ENCODE results near the gene NIBAN1. TPM values are rescaled to one million over a fixed set of nuclear protein-coding genes. Genes with fewer than 3 reads are reported as not detected.
"Not testable (repeated sequence)": the region's sequence is repeated elsewhere in the genome, so short reads cannot be mapped to it uniquely, and the experiment has no call there.

Gene NIBAN1
- total RNA-seq, 1 donor from 2014 or later, result 11.0 TPM

DNA sequence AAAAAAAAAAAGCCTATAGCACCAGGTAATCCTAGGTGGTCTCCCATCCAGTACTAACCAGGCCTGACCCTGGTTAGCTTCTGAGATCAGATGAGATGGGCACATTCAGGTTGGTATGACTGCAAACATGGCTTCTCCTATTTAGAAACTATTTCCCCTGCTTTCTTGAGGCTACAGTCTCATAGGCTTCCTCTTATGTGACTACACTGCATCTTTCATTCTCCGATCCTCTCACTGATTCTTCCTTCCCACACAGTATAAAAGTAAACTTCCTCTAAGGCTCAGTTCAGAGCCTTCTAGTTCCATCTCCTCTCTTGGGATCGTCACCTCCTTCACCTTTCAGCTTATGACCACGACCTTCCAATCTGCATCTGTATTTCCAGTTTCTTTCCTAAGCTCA, 40.6 kb upstream of the NIBAN1 start:
- Mint-ChIP-seq H3K4me3 (ENCODE audit: low read depth) (no peak overlapping the region), H3K27me3 (peaks cover 32% of the 10 kb centered on the region), H3K27ac (no peak overlapping the region), H3K4me1 (ENCODE audit: low read depth) (peaks cover 6% of the 10 kb centered on the region), H3K9me3 (ENCODE audit: low read depth) (no peaks in the 10 kb centered on the region), H3K36me3 (ENCODE audit: insufficient read depth) (no peaks in the 10 kb centered on the region)
- TF ChIP-seq, protein P1, sequence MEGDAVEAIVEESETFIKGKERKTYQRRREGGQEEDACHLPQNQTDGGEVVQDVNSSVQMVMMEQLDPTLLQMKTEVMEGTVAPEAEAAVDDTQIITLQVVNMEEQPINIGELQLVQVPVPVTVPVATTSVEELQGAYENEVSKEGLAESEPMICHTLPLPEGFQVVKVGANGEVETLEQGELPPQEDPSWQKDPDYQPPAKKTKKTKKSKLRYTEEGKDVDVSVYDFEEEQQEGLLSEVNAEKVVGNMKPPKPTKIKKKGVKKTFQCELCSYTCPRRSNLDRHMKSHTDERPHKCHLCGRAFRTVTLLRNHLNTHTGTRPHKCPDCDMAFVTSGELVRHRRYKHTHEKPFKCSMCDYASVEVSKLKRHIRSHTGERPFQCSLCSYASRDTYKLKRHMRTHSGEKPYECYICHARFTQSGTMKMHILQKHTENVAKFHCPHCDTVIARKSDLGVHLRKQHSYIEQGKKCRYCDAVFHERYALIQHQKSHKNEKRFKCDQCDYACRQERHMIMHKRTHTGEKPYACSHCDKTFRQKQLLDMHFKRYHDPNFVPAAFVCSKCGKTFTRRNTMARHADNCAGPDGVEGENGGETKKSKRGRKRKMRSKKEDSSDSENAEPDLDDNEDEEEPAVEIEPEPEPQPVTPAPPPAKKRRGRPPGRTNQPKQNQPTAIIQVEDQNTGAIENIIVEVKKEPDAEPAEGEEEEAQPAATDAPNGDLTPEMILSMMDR (IDR thresholded peaks at IDR 0.05; ENCODE audit: unreplicated experiment), result no peak
- DNase-seq (ENCODE audit: low spot score, unreplicated experiment), result no peak

DNA sequence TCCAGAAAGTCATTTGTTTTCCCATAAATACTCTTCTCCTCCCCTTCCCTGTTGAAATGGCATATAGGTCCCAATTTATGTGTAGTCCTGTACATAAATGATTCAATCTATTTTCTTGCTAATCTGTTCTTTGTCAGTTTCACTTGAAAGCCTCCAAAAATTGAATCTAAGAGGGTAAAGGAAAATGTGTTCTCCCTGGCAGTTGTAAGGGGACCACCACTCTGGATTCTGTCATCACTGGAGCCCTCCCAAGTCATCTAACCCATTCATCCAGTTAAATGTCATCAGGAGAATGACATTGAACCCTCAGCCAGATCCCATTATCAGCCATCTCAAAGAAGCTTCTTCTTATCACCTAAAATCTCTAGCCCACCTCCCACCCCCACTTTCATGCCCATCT, 36.1 kb upstream of the NIBAN1 start:
- TF ChIP-seq, protein P1 (IDR thresholded peaks at IDR 0.05; ENCODE audit: unreplicated experiment), result no peak
- no peak overlapping the region for H3K27ac Mint-ChIP-seq
- DNase-seq (ENCODE audit: low spot score, unreplicated experiment), result no peak
- peaks cover 6% of the 10 kb centered on the region for H3K4me1 Mint-ChIP-seq (ENCODE audit: low read depth)
- no peaks in the 10 kb centered on the region for H3K9me3 Mint-ChIP-seq (ENCODE audit: low read depth)
- H3K36me3 Mint-ChIP-seq (ENCODE audit: insufficient read depth), result no peaks in the 10 kb centered on the region
- no peak overlapping the region for H3K4me3 Mint-ChIP-seq (ENCODE audit: low read depth)
- H3K27me3 Mint-ChIP-seq, result peaks cover 15% of the 10 kb centered on the region

DNA sequence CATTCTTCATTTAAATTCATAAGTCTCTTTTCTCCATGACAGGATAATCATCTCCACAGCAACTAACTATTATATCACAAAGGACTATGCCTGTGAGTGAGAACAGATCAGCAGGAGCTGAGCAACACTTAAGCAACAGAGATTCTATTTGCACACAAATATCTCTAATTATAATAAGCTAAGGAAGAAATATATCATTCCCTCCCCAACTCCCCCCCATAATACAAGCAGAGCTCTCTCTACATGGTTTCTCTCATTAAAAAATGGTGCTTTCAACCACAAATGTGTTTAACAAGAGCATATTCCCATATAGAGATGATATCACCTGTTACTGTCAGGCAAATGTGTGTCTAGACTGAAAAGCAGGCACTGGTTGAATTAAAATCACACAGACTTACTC, 34.5 kb upstream of the NIBAN1 start:
- no peaks in the 10 kb centered on the region for H3K36me3 Mint-ChIP-seq (ENCODE audit: insufficient read depth)
- TF ChIP-seq, protein P1 (IDR thresholded peaks at IDR 0.05; ENCODE audit: unreplicated experiment), result no peak
- H3K9me3 Mint-ChIP-seq (ENCODE audit: low read depth), result no peaks in the 10 kb centered on the region
- H3K27me3 Mint-ChIP-seq, result peaks cover 11% of the 10 kb centered on the region
- DNase-seq (ENCODE audit: low spot score, unreplicated experiment), result no peak
- peaks cover 6% of the 10 kb centered on the region for H3K4me1 Mint-ChIP-seq (ENCODE audit: low read depth)
- H3K4me3 Mint-ChIP-seq (ENCODE audit: low read depth), result no peak overlapping the region
- H3K27ac Mint-ChIP-seq, result no peak overlapping the region

DNA sequence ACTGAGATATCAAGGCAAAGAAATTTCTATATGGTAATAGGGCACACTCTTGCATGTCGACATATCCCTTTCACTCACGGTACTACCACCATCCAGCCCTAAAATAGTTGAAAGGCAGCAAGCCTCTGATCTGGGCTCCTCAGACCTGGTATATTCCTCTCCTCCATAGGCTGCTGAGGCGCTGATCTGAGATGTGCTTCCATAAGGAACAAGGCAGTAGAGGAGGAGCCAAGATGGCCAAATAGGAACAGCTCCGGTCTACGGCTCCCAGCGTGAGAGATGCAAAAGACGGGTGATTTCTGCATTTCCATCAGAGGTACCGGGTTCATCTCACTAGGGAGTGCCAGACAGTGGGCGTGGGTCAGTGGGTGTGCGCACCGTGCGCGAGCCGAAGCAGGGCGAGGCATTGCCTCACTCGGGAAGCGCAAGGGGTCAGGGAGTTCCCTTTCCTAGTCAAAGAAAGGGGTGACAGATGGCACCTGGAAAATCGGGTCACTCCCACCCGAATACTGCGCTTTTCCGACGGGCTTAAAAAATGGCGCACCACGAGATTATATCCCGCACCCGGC, 27.1 kb upstream of the NIBAN1 start:
- not testable (repeated sequence) for H3K27ac Mint-ChIP-seq; H3K4me1 Mint-ChIP-seq (ENCODE audit: low read depth); H3K4me3 Mint-ChIP-seq (ENCODE audit: low read depth); H3K27me3 Mint-ChIP-seq; DNase-seq (ENCODE audit: low spot score, unreplicated experiment); H3K36me3 Mint-ChIP-seq (ENCODE audit: insufficient read depth); H3K9me3 Mint-ChIP-seq (ENCODE audit: low read depth)

DNA sequence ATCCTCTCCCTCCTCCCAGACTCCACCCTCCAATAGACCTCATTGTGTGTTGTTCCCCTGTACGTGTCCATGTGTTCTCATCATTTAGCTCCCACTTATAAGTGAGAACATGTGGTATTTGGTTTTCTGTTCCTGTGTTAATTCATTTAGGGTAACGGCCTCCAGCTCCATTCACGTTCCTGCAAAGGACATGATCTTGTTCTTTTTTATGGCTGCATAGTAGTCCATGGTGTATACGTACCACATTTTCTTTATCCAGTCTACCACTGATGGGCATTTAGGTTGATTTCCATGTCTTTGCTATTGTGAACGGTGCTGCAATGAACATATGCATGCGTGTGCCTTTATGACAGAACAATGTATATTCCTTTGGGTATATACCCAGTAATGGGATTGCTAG, 25.7 kb upstream of the NIBAN1 start:
- H3K27ac Mint-ChIP-seq; H3K27me3 Mint-ChIP-seq; H3K4me3 Mint-ChIP-seq (ENCODE audit: low read depth); H3K4me1 Mint-ChIP-seq (ENCODE audit: low read depth); H3K36me3 Mint-ChIP-seq (ENCODE audit: insufficient read depth); DNase-seq (ENCODE audit: low spot score, unreplicated experiment): not testable (repeated sequence)
- peaks cover 12% of the 10 kb centered on the region for H3K9me3 Mint-ChIP-seq (ENCODE audit: low read depth)

DNA sequence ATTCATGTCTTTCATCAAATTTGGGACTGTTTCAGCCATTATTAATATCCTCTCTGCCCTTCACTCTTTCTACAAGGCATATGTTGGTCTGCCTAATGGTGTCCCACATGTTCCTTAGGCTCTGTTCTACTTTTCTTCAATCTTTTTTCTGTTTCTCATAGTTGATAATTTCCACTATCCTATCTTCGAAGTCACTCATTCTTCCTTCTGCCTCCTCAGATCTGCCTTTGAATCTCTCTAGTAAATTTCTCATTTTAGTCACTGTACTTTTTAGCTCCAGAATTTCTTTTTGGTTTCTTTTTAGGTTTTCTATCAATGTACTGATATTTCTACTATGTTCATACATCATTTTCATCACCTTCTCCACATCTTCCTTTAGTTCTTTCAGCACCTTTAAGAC, 20.0 kb upstream of the NIBAN1 start:
- H3K27ac Mint-ChIP-seq, result no peak overlapping the region
- no peak for DNase-seq (ENCODE audit: low spot score, unreplicated experiment)
- H3K9me3 Mint-ChIP-seq (ENCODE audit: low read depth), result peaks cover 12% of the 10 kb centered on the region
- no peaks in the 10 kb centered on the region for H3K4me1 Mint-ChIP-seq (ENCODE audit: low read depth)
- H3K36me3 Mint-ChIP-seq (ENCODE audit: insufficient read depth), result peaks cover 1% of the 10 kb centered on the region
- TF ChIP-seq, protein P1 (IDR thresholded peaks at IDR 0.05; ENCODE audit: unreplicated experiment), result no peak
- H3K4me3 Mint-ChIP-seq (ENCODE audit: low read depth), result no peak overlapping the region
- H3K27me3 Mint-ChIP-seq, result peaks cover 28% of the 10 kb centered on the region

All from progenitor cell of endocrine pancreas (in vitro differentiated cells).